Renal cortical epithelial cell (primary cell): Measurements from ENCODE around the gene MAEL. TPM values are rescaled to one million over a fixed set of nuclear protein-coding genes. Genes with fewer than 3 reads are reported as not detected.
A peak's percentile ranks its signal among the peaks of the same experiment; 100 is the strongest.

ENCODE experiments used
- DNase-seq: peaks from one replicate; pipeline ENCODE4 v3.0.0-alpha.2; 2011; ENCODE audit warnings: low read depth
- total RNA-seq: library from RNA; depleted of rRNA; stranded (reverse); fragments of >200 nt; gene quantifications from 2 replicates; pipeline ENCODE4 v1.2.3, GENCODE V29; 2014

MAEL gene
- total RNA-seq, 1 donor from 2014 or later: 0.65 TPM

GRCh38 chr1:167054946-167055630, 66.0 kb downstream of the MAEL start:
- no peak for DNase-seq

GRCh38 chr1:167056529-167057231, 67.6 kb downstream of the MAEL start:
- DNase-seq: no peak

GRCh38 chr1:167057241-167057688, 68.2 kb downstream of the MAEL start:
- DNase-seq: peak; percentile 73

- peak; percentile 50 for DNase-seq
Measured at GRCh38 chr1:167059045-167059808, 70.1 kb downstream of the MAEL start.

- DNase-seq: no peak
Measured at GRCh38 chr1:167059809-167060107, 70.7 kb downstream of the MAEL start.

GRCh38 chr1:167060141-167061072, 71.3 kb downstream of the MAEL start:
- DNase-seq: peak; percentile 11

- no peak for DNase-seq
Measured at GRCh38 chr1:167061073-167061464, 72.0 kb downstream of the MAEL start.

GRCh38 chr1:167064621-167065020, 75.5 kb downstream of the MAEL start:
- no peak for DNase-seq

GRCh38 chr1:167065471-167065870, 76.4 kb downstream of the MAEL start:
- no peak for DNase-seq

GRCh38 chr1:167066333-167067122, 77.4 kb downstream of the MAEL start:
- peak; percentile 11 for DNase-seq

- no peak for DNase-seq
Measured at GRCh38 chr1:167067904-167068303, 78.8 kb downstream of the MAEL start.

GRCh38 chr1:167068761-167069160, 79.7 kb downstream of the MAEL start:
- DNase-seq: no peak

- DNase-seq: no peak
Measured at GRCh38 chr1:167071286-167071685, 82.2 kb downstream of the MAEL start.

Other genes with a start within 250 kb of the MAEL start
- gene POGK, start 149.8 kb upstream of the MAEL start, total RNA-seq: 33.2 and 33.9 TPM in 2 replicates
- 21.1 and 22.9 TPM in 2 replicates for gene TADA1, start 113.0 kb upstream of the MAEL start, total RNA-seq
- gene ILDR2, start 13.7 kb upstream of the MAEL start, total RNA-seq: 4.7 and 17.5 TPM in 2 replicates
- 0.10 and 0.17 TPM in 2 replicates for gene GPA33, start 101.1 kb downstream of the MAEL start, total RNA-seq
- gene STYXL2, start 104.8 kb downstream of the MAEL start, total RNA-seq: 0.05 TPM in 1 of 2 replicates, not detected in the other
- gene POU2F1, start 231.6 kb downstream of the MAEL start, total RNA-seq: 8.9 and 14.6 TPM in 2 replicates